Nucleus accumbens (tissue), 56 donors: ENCODE results near the gene FAM163A.
"Not testable (repeated sequence)": the region's sequence is repeated elsewhere in the genome, so short reads cannot be mapped to it uniquely, and the experiment has no call there.

Experiments used
- DNase-seq, 56 donors: peaks; one replicate each; lab custom pipeline; 2025; lab: John Stamatoyannopoulos, UW

Gene FAM163A

DNA sequence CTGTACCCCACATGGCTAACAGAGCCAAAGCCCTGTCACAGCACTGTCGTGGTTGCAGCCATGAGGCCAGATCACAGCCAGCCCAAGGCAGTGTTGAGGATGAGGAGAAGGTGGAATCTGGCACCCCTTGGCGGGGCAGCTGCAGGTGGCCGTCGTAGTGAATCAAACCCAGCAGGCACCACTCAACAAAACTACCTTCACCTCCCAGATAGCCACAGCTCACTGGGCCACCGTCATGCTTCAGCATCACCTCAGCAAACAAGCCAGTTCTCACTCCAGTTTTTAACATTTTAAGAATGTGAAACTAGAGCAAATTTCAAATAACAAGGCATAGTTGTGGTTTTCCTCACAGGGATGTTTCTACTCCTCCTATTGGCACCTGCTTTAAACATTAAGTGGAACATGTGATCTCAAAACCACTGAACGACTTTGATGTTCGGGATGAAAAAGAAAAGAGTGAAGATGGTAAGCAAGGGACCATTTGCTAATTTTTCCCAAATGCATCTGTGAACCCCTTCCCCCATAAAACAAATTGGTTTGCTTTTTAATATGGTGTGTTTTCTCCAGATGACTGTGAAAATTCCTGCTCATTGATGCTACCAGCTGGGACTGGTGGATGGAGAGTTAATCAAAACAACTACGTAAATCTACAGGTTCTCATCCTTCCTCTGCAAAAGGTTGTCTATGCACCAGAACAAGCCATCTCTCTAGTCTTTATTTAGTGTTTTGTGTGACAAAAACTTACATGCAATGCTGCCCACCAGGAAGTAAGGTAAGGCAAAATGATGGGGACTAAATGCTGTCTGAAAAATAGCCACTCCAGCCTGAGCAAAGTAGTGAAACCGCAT, 89.0 kb downstream of the FAM163A start:
- DNase-seq, result no peak

DNA sequence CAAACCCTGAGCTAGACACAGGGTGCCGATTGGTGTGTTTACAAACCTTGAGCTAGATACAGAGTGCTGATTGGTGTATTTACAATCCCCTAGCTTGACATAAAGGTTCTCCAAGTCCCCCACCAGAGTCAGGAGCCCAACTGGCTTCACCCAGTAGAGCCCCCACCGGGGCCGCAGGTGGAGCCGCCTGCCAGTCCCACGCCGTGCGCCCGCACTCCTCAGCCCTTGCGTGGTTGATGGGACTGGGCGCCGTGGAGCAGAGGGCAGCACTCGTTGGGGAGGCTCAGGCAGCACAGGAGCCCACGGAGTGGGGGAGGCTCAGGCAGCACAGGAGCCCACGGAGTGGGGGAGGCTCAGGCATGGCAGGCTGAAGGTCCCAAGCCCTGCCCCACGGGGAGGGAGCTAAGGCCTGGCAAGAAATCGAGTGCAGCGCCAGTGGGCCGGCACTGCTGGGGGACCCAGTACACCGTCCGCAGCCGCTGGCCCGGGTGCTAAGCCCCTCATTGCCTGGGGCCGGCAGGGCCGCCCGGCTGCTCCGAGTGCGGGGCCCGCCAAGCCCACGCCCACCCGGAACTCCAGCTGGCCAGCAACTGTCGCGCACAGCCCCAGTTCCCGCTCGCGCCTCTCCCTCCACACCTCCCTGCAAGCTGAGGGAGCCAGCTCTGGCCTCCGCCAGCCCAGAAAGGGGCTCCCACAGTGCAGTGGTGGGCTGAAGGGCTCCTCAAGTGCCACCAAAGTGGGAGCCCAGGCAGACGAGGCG, 93.8 kb downstream of the FAM163A start:
- not testable (repeated sequence) for DNase-seq

DNA sequence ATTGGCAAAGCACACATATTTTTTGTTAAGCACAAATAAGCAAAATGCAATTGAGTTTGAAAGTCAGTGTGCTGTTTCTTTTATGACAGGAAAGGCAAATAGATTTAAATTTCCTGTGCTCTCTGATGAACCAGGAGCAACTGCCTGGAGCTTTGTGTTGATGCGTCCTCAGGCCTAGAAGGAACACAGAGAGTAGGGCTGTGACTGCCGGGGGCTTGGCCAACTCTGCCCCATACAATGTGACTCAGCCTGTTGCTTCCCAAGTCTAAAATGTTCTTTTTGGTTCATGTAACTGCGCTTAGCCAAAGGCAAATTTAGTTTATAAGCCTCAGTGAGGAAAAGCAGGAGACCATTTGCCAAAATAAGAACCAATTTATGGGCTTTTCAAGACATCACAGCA, 97.0 kb downstream of the FAM163A start:
- DNase-seq, result no peak

DNA sequence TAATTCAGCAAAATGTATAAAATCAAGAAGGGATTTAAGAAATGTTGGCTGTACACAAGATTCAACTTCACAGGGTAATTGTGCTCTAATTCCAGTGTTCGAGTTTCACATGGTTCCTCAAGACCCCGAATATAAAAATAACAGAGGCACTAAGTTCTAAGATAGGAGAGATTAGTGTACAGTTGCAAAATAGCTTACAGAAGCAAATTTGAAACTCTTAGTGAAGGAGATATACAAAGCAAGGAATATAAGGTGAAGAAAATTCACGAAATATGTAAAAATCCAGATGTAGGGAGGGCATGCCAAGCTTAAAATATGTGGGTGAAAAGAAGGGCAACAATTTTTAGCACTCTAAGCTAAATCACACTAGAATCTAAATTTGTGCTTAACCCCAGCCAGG, 105.1 kb downstream of the FAM163A start:
- no peak for DNase-seq

DNA sequence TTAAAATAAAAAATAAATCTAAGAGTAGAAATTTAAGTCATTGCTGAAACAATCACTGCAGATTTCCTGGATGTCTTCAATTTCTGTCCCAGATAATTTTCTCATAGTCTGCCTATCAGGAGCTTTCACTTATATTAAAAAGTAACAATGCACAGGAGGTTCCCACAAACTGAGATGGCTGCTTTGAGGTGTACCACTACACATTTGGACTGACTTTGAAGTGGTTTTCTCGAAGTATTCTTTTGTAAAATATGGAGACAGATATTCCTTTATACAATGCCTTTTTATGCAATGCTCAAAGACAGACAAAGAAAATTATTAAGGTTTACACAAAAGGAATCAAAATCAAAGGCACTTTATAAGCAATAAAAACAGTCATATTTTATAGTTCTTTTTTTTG, 110.0 kb downstream of the FAM163A start:
- DNase-seq, result no peak

- not testable (repeated sequence) for DNase-seq
Measured at GRCh38 chr1:179855831-179856230, 112.7 kb downstream of the FAM163A start.

DNA sequence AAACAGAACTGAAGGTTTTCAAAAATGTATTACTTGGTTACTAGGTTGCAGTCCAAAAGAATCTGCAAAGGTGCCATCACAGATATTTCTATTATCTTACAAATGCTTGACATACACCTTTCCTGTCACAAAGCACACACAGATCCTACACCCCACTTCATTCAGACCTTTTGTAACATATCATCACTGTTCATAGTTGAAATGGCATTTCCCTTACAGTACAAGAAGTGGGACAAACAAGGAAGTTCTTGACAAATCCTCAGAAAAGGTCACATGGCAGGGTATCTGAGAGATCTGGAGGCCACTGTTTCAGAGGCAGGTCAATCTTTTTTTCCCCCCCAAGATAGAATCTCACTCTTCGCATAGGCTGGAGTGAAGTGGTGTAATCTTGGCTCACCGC, 113.2 kb downstream of the FAM163A start:
- DNase-seq, result no peak

DNA sequence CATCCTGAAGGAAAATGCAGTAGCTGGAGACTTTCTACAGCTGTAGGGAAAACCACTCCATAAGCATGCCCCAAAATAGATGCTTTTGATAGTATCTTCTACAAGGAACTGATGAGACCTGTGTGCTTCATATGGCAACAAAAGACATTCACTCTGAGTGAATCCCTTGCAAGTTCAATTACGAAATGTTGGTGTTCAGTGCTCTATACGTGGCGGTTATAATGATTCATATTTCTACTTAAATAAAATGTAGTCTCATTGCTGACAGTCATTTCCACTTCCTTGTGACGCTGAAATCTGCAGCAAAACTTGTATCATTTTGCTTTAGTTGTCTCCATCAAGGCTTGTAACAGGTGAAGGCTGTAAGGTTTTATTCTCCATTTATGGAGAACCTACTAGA, 113.9 kb downstream of the FAM163A start:
- no peak for DNase-seq

DNA sequence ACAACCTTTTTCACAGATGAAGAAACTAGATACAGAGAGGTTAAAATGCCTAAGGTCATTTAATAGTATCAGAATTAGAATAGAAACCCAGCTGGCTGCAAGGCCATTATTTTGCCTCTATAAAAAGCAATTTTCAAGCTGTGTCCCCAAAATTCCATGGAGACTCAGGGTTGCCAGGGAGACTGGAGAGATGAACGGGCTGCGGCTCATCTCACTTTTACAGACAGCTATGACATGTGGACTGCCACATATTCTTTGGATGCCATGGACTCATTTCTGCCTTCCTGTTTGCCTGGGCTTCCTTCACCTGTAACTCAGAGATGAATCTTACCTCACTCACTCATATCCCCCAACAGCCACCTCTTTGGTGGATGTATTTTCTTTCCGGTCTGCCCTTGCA, 117.6 kb downstream of the FAM163A start:
- DNase-seq, result no peak

GRCh38 chr1:179865377-179865776, 122.3 kb downstream of the FAM163A start:
- DNase-seq, result no peak
